HEK293 (cell line): ENCODE data around the gene POU4F2.

Experiments
- CTCF ChIA-PET: fragments of 350-600 bp; formaldehyde crosslinking; extraction: SDS; loops from one replicate; lab custom pipeline; 2021; ENCODE audit warnings: antibody characterized with exemption; lab: Yijun Ruan, JAX
- POLR2A ChIA-PET: fragments of 300-600 bp; formaldehyde crosslinking; extraction: SDS; loops from one replicate; lab custom pipeline; 2020; ENCODE audit warnings: antibody characterized with exemption, inconsistent platforms; lab: Yijun Ruan, JAX
- H3K27ac ChIP-seq: fragments of 200-500 bp; sonication (Bioruptor generic); 2 replicates; pipeline ENCODE4 v1.5.1; 2014; ENCODE audit warnings: low read depth, low read length, control low read depth, inconsistent platforms; ENCODE audit errors: extremely low read depth
- H3K36me3 ChIP-seq, 2 experiments: fragments of 200-500 bp in 1 of 2; sonication (Bioruptor generic) in 1 of 2; 1 replicate in 1 of 2; 2 replicates in 1 of 2; pipeline ENCODE4 v1.5.1; 2014 to 2017; ENCODE audit warnings: inconsistent platforms in 2 of 2, low read length in 2 of 2; ENCODE audit not compliant: control insufficient read depth in 2 of 2, insufficient read depth in 1 of 2
- H3K4me1 ChIP-seq: fragments of 200-500 bp; sonication (Bioruptor generic); 2 replicates; pipeline ENCODE4 v1.5.1; 2014; ENCODE audit warnings: mild to moderate bottlenecking, low read length, inconsistent platforms; ENCODE audit not compliant: control insufficient read depth, insufficient read depth
- H3K4me3 ChIP-seq: 2 replicates; pipeline ENCODE4 v1.5.1; 2011; ENCODE audit warnings: low read depth, mild to moderate bottlenecking, control low read depth, low read length, moderate library complexity
- H3K9me3 ChIP-seq: fragments of 200-500 bp; sonication (Bioruptor generic); 2 replicates; pipeline ENCODE4 v1.5.1; 2014; ENCODE audit warnings: low read depth, low read length, inconsistent platforms; ENCODE audit not compliant: control insufficient read depth, insufficient read depth
- GLIS2 ChIP-seq: fragments of 450-650 bp; formaldehyde crosslinking; IDR thresholded peaks from 2 replicates; pipeline ENCODE4 v1.5.1; 2016; ENCODE audit warnings: missing biosample characterization, missing genetic modification characterization
- MZF1 ChIP-seq: fragments of 450-650 bp; formaldehyde crosslinking; IDR thresholded peaks from 2 replicates; pipeline ENCODE4 v1.5.1; 2017; ENCODE audit warnings: missing biosample characterization, missing genetic modification characterization, borderline replicate concordance
- PRDM1 ChIP-seq: fragments of 450-650 bp; formaldehyde crosslinking; IDR thresholded peaks from 2 replicates; pipeline ENCODE4; 2016; ENCODE audit warnings: missing biosample characterization, missing genetic modification characterization
- SALL2 ChIP-seq: fragments of 450-650 bp; formaldehyde crosslinking; IDR thresholded peaks from 2 replicates; pipeline ENCODE4 v1.5.0; 2017; ENCODE audit warnings: missing biosample characterization, mild to moderate bottlenecking, missing genetic modification characterization, borderline replicate concordance
- ZBTB1 ChIP-seq: fragments of 450-650 bp; formaldehyde crosslinking; IDR thresholded peaks from 2 replicates; pipeline ENCODE4 v1.5.1; 2016; ENCODE audit warnings: missing biosample characterization, missing genetic modification characterization
- ZBTB20 ChIP-seq: fragments of 450-650 bp; formaldehyde crosslinking; IDR thresholded peaks from 2 replicates; pipeline ENCODE4 v1.5.1; 2016; ENCODE audit warnings: missing biosample characterization, missing genetic modification characterization
- ZNF112 ChIP-seq: fragments of 450-650 bp; formaldehyde crosslinking; IDR thresholded peaks from 2 replicates; pipeline ENCODE4 v1.5.0; 2017; ENCODE audit warnings: missing biosample characterization, missing genetic modification characterization
- ZNF121 ChIP-seq: fragments of 450-650 bp; formaldehyde crosslinking; IDR thresholded peaks from 2 replicates; pipeline ENCODE4 v1.5.1; 2016; ENCODE audit warnings: missing biosample characterization, missing genetic modification characterization
- ZNF223 ChIP-seq: fragments of 450-650 bp; formaldehyde crosslinking; IDR thresholded peaks from 2 replicates; pipeline ENCODE4 v1.5.1; 2016; ENCODE audit warnings: missing biosample characterization, missing genetic modification characterization
- ZNF341 ChIP-seq: fragments of 450-650 bp; formaldehyde crosslinking; IDR thresholded peaks from 2 replicates; pipeline ENCODE4; 2016; ENCODE audit warnings: low read depth, missing biosample characterization, missing genetic modification characterization
- ZNF354C ChIP-seq: fragments of 450-650 bp; formaldehyde crosslinking; IDR thresholded peaks from 2 replicates; pipeline ENCODE4 v1.5.1; 2016; ENCODE audit warnings: missing biosample characterization, missing genetic modification characterization, low read depth, borderline replicate concordance
- ZNF677 ChIP-seq: fragments of 450-650 bp; IDR thresholded peaks from 2 replicates; pipeline ENCODE4 v1.5.0; 2018; ENCODE audit warnings: missing biosample characterization, mild to moderate bottlenecking, missing genetic modification characterization, moderate library complexity
- ZNF701 ChIP-seq: fragments of 450-650 bp; formaldehyde crosslinking; IDR thresholded peaks from 2 replicates; pipeline ENCODE4 v1.5.1; 2016; ENCODE audit warnings: missing biosample characterization, missing genetic modification characterization
- ZNF777 ChIP-seq: fragments of 450-650 bp; formaldehyde crosslinking; IDR thresholded peaks from 2 replicates; pipeline ENCODE4 v1.5.1; 2017; ENCODE audit warnings: missing biosample characterization, missing genetic modification characterization, borderline replicate concordance
- ZNF785 ChIP-seq: fragments of 450-650 bp; formaldehyde crosslinking; IDR thresholded peaks from 2 replicates; pipeline ENCODE4 v1.5.1; 2016; ENCODE audit warnings: missing biosample characterization, missing genetic modification characterization
- TF ChIP-seq, protein P1 (sequence below): fragments of 450-650 bp; formaldehyde crosslinking; conservative IDR thresholded peaks from 2 replicates; pipeline ENCODE4 v1.5.1; 2016; ENCODE audit warnings: low read depth, missing biosample characterization, missing genetic modification characterization
- TF ChIP-seq, protein P2 (sequence below): fragments of 450-650 bp; formaldehyde crosslinking; IDR thresholded peaks from 2 replicates; pipeline ENCODE4 v1.5.1; 2016; ENCODE audit warnings: missing biosample characterization, missing genetic modification characterization
- TF ChIP-seq, protein P3 (sequence below): fragments of 450-650 bp; formaldehyde crosslinking; IDR thresholded peaks from 2 replicates; pipeline ENCODE4 v1.5.1; 2017; ENCODE audit warnings: missing biosample characterization, missing genetic modification characterization
- TF ChIP-seq, protein P4 (sequence below): fragments of 450-650 bp; formaldehyde crosslinking; IDR thresholded peaks from 2 replicates; pipeline ENCODE4 v1.5.1; 2016; ENCODE audit warnings: missing biosample characterization, missing genetic modification characterization

The POU4F2 gene

DNA sequence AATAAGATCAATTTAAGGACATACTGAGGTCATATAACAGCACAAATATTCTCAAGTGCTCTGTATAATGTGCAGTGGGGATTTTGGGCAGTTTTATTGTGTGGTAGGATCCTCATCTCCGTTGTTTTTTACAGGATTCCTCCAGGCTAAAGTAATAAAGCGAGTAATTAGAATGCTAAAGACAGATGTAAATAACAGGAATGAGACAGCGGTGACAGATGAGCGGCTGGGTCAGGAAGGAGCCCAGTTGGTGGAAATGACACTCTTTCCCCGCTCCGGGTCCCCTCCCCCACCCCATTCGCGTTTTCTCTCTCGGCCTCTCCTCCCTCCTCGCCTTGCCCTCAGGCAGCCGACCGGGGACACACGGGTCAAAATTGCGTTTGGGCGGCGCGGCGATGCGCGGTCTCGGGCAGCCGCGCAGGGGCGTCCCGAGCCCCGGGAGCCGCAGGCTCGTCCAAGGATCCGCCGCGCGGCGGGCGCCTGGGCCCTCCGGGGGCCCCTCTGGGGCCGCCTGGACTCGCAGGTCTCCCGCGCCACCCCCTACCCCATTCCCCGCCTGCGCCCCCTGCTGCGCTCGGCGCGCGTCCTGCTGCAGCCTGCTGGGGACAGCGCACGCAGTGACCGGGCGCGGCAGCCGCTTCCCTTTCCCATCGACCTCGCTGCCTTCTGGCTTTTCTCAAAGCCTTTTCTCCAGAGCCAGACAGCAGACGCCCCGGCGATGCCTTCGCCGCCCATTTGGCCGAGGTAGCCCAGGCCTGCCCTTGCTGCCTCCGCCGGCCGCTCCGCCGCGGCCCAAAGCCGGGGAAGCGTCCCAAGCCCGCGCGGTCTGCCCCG is 16.2 kb downstream of the POU4F2 start (continued):
- TF ChIP-seq, protein P1, sequence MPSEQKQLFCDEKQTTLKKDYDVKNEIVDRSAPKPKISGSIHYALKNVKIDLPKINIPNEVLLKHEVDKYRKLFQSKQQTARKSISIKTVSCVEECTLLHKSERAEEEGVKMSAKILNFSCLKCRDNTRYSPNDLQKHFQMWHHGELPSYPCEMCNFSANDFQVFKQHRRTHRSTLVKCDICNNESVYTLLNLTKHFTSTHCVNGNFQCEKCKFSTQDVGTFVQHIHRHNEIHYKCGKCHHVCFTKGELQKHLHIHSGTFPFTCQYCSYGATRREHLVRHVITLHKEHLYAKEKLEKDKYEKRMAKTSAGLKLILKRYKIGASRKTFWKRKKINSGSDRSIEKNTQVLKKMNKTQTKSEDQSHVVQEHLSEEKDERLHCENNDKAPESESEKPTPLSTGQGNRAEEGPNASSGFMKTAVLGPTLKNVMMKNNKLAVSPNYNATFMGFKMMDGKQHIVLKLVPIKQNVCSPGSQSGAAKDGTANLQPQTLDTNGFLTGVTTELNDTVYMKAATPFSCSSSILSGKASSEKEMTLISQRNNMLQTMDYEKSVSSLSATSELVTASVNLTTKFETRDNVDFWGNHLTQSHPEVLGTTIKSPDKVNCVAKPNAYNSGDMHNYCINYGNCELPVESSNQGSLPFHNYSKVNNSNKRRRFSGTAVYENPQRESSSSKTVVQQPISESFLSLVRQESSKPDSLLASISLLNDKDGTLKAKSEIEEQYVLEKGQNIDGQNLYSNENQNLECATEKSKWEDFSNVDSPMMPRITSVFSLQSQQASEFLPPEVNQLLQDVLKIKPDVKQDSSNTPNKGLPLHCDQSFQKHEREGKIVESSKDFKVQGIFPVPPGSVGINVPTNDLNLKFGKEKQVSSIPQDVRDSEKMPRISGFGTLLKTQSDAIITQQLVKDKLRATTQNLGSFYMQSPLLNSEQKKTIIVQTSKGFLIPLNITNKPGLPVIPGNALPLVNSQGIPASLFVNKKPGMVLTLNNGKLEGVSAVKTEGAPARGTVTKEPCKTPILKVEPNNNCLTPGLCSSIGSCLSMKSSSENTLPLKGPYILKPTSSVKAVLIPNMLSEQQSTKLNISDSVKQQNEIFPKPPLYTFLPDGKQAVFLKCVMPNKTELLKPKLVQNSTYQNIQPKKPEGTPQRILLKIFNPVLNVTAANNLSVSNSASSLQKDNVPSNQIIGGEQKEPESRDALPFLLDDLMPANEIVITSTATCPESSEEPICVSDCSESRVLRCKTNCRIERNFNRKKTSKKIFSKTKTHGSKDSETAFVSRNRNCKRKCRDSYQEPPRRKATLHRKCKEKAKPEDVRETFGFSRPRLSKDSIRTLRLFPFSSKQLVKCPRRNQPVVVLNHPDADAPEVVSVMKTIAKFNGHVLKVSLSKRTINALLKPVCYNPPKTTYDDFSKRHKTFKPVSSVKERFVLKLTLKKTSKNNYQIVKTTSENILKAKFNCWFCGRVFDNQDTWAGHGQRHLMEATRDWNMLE (tag by site-specific recombination): no peak
- no peak for TF ChIP-seq ZNF223 (tag by site-specific recombination)
- TF ChIP-seq ZNF777 (tag by site-specific recombination): no peak
- TF ChIP-seq ZNF341 (tag by site-specific recombination): peak; percentile 44; the same call in 1 of the 2 replicates
- TF ChIP-seq GLIS2 (tag by site-specific recombination): peak; percentile 54; the same call in 1 of the 2 replicates
- peak; percentile 47; the same call in 1 of the 2 replicates for TF ChIP-seq MZF1 (tag by site-specific recombination)
- TF ChIP-seq, protein P2, sequence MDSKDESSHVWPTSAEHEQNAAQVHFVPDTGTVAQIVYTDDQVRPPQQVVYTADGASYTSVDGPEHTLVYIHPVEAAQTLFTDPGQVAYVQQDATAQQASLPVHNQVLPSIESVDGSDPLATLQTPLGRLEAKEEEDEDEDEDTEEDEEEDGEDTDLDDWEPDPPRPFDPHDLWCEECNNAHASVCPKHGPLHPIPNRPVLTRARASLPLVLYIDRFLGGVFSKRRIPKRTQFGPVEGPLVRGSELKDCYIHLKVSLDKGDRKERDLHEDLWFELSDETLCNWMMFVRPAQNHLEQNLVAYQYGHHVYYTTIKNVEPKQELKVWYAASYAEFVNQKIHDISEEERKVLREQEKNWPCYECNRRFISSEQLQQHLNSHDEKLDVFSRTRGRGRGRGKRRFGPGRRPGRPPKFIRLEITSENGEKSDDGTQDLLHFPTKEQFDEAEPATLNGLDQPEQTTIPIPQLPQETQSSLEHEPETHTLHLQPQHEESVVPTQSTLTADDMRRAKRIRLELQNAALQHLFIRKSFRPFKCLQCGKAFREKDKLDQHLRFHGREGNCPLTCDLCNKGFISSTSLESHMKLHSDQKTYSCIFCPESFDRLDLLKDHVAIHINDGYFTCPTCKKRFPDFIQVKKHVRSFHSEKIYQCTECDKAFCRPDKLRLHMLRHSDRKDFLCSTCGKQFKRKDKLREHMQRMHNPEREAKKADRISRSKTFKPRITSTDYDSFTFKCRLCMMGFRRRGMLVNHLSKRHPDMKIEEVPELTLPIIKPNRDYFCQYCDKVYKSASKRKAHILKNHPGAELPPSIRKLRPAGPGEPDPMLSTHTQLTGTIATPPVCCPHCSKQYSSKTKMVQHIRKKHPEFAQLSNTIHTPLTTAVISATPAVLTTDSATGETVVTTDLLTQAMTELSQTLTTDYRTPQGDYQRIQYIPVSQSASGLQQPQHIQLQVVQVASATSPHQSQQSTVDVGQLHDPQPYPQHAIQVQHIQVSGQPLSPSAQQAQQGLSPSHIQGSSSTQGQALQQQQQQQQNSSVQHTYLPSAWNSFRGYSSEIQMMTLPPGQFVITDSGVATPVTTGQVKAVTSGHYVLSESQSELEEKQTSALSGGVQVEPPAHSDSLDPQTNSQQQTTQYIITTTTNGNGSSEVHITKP (tag by site-specific recombination): 0 out of 2 replicates have a peak, but pooled peaks have one; percentile 20
- TF ChIP-seq ZNF785 (tag by site-specific recombination): no peak
- TF ChIP-seq, protein P3, sequence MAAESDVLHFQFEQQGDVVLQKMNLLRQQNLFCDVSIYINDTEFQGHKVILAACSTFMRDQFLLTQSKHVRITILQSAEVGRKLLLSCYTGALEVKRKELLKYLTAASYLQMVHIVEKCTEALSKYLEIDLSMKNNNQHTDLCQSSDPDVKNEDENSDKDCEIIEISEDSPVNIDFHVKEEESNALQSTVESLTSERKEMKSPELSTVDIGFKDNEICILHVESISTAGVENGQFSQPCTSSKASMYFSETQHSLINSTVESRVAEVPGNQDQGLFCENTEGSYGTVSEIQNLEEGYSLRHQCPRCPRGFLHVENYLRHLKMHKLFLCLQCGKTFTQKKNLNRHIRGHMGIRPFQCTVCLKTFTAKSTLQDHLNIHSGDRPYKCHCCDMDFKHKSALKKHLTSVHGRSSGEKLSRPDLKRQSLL: no peak
- peak; percentile 44; the same call in 1 of the 2 replicates for TF ChIP-seq ZBTB20 (tag by site-specific recombination)
- no peak for TF ChIP-seq ZBTB1 (tag by site-specific recombination)
- no peak for TF ChIP-seq ZNF112 (tag by site-specific recombination)
- TF ChIP-seq SALL2 (tag by site-specific recombination): no peak

DNA sequence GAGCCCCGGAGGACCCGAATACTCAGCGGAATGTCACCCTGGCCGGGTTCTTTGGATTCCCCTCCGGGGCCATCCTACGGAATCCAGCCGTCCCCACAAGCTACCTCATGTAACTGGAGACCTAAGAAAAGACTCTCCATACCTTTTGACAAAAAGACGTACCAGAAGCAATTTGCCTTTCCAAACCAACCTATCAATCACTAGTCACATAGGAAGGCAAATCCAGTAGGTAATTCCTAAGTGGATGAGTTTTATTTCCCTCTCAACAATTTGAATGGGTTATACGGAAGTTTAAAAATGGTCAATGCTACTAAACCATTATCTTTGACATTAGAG is 16.8 kb downstream of the POU4F2 start:
- Histone ChIP-seq H3K27ac (no peak overlapping the region; the same call in 1 of the 2 replicates), H3K4me3 (peak overlapping the region; percentile 35)
- CTCF ChIA-PET: no interaction called here

More for the DNA sequence above, 16.8 kb downstream of the POU4F2 start:
- H3K9me3 ChIP-seq: no peaks in the 10 kb centered on the region
- H3K36me3 ChIP-seq: no peaks in the 10 kb centered on the region
- H3K4me1 ChIP-seq: no peaks in the 10 kb centered on the region; the same call in 1 of the 2 replicates
- TF ChIP-seq ZNF677 (tag by site-specific recombination) (no peak), ZNF354C (tag by site-specific recombination) (no peak), ZNF121 (tag by site-specific recombination) (no peak), ZNF701 (tag by site-specific recombination) (no peak), PRDM1 (tag by site-specific recombination) (no peak)
- TF ChIP-seq, protein P4, sequence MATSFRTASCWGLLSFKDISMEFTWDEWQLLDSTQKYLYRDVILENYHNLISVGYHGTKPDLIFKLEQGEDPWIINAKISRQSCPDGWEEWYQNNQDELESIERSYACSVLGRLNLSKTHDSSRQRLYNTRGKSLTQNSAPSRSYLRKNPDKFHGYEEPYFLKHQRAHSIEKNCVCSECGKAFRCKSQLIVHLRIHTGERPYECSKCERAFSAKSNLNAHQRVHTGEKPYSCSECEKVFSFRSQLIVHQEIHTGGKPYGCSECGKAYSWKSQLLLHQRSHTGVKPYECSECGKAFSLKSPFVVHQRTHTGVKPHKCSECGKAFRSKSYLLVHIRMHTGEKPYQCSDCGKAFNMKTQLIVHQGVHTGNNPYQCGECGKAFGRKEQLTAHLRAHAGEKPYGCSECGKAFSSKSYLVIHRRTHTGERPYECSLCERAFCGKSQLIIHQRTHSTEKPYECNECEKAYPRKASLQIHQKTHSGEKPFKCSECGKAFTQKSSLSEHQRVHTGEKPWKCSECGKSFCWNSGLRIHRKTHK (tag by site-specific recombination): no peak
- TF ChIP-seq, all 188 proteins: peak for 0
- POLR2A ChIA-PET: no interaction called here
